B cell (primary cell): ENCODE measurements around the gene ST3GAL3.

Experiments
- EZH2 ChIP-seq: IDR thresholded peaks from 2 replicates; pipeline ENCODE4 v1.6.1; 2012; ENCODE audit warnings: borderline replicate concordance, low read depth, mild to moderate bottlenecking, moderate library complexity, low read length; ENCODE audit not compliant: insufficient read depth, poor library complexity, severe bottlenecking
- TF ChIP-seq, protein P1 (sequence below): fragments of 200-600 bp; IDR thresholded peaks from one replicate; pipeline ENCODE4 v1.8.0; 2022; ENCODE audit warnings: antibody characterized with exemption, mild to moderate bottlenecking

DNA sequence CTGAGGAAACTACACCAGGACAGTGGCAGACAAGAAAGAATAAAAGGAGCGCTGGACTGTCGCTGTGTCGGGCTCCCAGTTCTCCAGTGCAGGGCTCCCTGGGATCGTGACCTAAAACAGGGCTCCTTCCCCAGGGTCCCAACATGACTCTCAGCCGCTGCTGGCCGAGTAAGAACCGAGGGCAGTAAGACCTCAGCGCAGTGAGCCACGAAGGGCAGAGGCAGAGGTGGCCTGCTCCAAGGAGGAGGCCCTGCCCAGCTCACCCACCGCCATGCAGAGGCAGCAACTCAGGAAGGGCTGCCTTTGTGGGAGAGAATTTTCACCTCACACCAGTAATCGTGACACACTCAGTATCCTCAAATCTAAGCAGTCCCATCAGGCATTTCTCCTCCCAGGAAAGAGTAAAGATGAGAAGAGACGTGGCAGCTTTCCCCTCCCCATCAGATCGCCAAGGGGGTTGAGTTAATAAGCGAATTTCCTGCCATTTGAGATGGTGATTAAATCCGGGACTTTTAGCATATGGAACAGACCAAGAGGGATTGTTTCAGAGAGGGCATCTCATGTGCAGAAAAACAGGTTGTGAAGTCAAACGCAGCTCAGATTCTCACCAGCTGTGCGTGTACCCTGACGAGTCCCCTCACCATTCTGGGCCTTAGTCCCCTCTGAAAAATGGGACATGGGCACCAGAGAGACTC lies 206.5 kb downstream of the ST3GAL3 start:
- TF ChIP-seq, protein P1, sequence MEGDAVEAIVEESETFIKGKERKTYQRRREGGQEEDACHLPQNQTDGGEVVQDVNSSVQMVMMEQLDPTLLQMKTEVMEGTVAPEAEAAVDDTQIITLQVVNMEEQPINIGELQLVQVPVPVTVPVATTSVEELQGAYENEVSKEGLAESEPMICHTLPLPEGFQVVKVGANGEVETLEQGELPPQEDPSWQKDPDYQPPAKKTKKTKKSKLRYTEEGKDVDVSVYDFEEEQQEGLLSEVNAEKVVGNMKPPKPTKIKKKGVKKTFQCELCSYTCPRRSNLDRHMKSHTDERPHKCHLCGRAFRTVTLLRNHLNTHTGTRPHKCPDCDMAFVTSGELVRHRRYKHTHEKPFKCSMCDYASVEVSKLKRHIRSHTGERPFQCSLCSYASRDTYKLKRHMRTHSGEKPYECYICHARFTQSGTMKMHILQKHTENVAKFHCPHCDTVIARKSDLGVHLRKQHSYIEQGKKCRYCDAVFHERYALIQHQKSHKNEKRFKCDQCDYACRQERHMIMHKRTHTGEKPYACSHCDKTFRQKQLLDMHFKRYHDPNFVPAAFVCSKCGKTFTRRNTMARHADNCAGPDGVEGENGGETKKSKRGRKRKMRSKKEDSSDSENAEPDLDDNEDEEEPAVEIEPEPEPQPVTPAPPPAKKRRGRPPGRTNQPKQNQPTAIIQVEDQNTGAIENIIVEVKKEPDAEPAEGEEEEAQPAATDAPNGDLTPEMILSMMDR, result no peak
- TF ChIP-seq EZH2, result no peak
